ENCODE results near the gene CALHM3. TPM values are rescaled to one million over a fixed set of nuclear protein-coding genes. Genes with fewer than 3 reads are reported as not detected.

Gene CALHM3
- total RNA-seq, 1 experiment from 2014 or later = 0.13 TPM

GRCh38 chr10:103467406-103467805 lies 11.6 kb downstream of the CALHM3 start:
- ChIA-PET CTCF (interaction anchor here (1.0 to 1.4 kb wide), 2 partner anchors 9 to 18 kb away, joined by 3 to 5 read pairs; no protein-coding TSS in a partner anchor), POLR2A (no interaction called here)
- TF ChIP-seq TCF7 (CRISPR knock-in tag; IDR thresholded peaks at IDR 0.05; ENCODE audit: low read depth) (no peak), CDX4 (CRISPR knock-in tag; IDR thresholded peaks at IDR 0.05; ENCODE audit: borderline replicate concordance) (no peak)
- H3K36me3 Mint-ChIP-seq = no peaks in the 10 kb centered on the region
- 0 out of 2 replicates have a peak overlapping the region, but pooled peaks have one; percentile 52 for H3K27ac Mint-ChIP-seq
- ATAC-seq = no peak
- DNase-seq (ENCODE audit: low spot score) = no peak
- H3K9me3 Mint-ChIP-seq = no peaks in the 10 kb centered on the region
- no peak overlapping the region for H3K4me3 Mint-ChIP-seq
- peaks cover 10% of the 10 kb centered on the region for H3K4me1 Mint-ChIP-seq
- no peaks in the 10 kb centered on the region; the same call in 1 of the 2 replicates for H3K27me3 Mint-ChIP-seq (ENCODE audit: low read depth)

GRCh38 chr10:103466734-103467133 lies 12.3 kb downstream of the CALHM3 start:
- Mint-ChIP-seq H3K4me3 (no peak overlapping the region), H3K4me1 (peaks cover 6% of the 10 kb centered on the region), H3K9me3 (no peaks in the 10 kb centered on the region), H3K27ac (no peak overlapping the region), H3K27me3 (ENCODE audit: low read depth) (no peaks in the 10 kb centered on the region; the same call in 1 of the 2 replicates), H3K36me3 (no peaks in the 10 kb centered on the region)
- ATAC-seq = no peak
- CTCF ChIA-PET = interaction anchor here (1.0 to 1.4 kb wide), 2 partner anchors 9 to 19 kb away, joined by 3 to 5 read pairs; no protein-coding TSS in a partner anchor
- POLR2A ChIA-PET = no interaction called here
- no peak for DNase-seq (ENCODE audit: low spot score)
- TF ChIP-seq JUN (CRISPR knock-in tag; IDR thresholded peaks at IDR 0.05) = no peak
- TF ChIP-seq CTCF (IDR thresholded peaks at IDR 0.05) = no peak
- no peak for TF ChIP-seq ZNF121 (CRISPR knock-in tag; IDR thresholded peaks at IDR 0.05)
- TF ChIP-seq ZNF671 (CRISPR knock-in tag; IDR thresholded peaks at IDR 0.05) = no peak
- no peak for TF ChIP-seq TEAD1 (CRISPR knock-in tag; IDR thresholded peaks at IDR 0.05)
- no peak for TF ChIP-seq PREB (CRISPR knock-in tag; IDR thresholded peaks at IDR 0.05; ENCODE audit: borderline replicate concordance)
- no peak for TF ChIP-seq KAT7 (CRISPR knock-in tag; IDR thresholded peaks at IDR 0.05; ENCODE audit: borderline replicate concordance)
- no peak for TF ChIP-seq NR2C2 (CRISPR knock-in tag; IDR thresholded peaks at IDR 0.05)
- TF ChIP-seq ARID4B (CRISPR knock-in tag; IDR thresholded peaks at IDR 0.05; ENCODE audit: borderline replicate concordance) = no peak
- no peak for TF ChIP-seq NFYB (CRISPR knock-in tag; conservative IDR thresholded peaks at IDR 0.05; ENCODE audit: low read depth)

- H3K36me3 Mint-ChIP-seq = no peaks in the 10 kb centered on the region
- no peaks in the 10 kb centered on the region for H3K4me1 Mint-ChIP-seq
- H3K27me3 Mint-ChIP-seq (ENCODE audit: low read depth) = no peaks in the 10 kb centered on the region; the same call in 1 of the 2 replicates
- DNase-seq (ENCODE audit: low spot score) (no peak), ATAC-seq (no peak)
- POLR2A ChIA-PET = interaction anchor here (0.5 kb wide), 1 partner anchor 93 kb away, joined by 8 read pairs; no protein-coding TSS in a partner anchor
- no peak overlapping the region for H3K4me3 Mint-ChIP-seq
- CTCF ChIA-PET = interaction anchor here (0.8 to 1.8 kb wide), 3 partner anchors 10 to 20 kb away, joined by 3 to 7 read pairs (median 5); no protein-coding TSS in a partner anchor
- H3K9me3 Mint-ChIP-seq = no peaks in the 10 kb centered on the region
- H3K27ac Mint-ChIP-seq = no peak overlapping the region
- TF ChIP-seq ZNF121 (CRISPR knock-in tag; IDR thresholded peaks at IDR 0.05) (peak; percentile 63; the same call in 1 of the 2 replicates), OVOL2 (CRISPR knock-in tag; IDR thresholded peaks at IDR 0.05; ENCODE audit: borderline replicate concordance) (no peak)
Observed at GRCh38 chr10:103465411-103466179, 13.4 kb downstream of the CALHM3 start.

All from WTC11 (cell line).